Activated T-helper 17 cell treated with anti-CD3 and anti-CD28 coated beads, Interleukin-2, amount 50 U/mL, for 72 hours (primary cell): ENCODE results near the gene PHOX2A. TPM values are rescaled to one million over a fixed set of nuclear protein-coding genes. Genes with fewer than 3 reads are reported as not detected.

Experiments used
- ATAC-seq: fragments of 150-1000 bp; cut with Tn5 transposase; replicated peaks from 2 replicates; pipeline ENCODE4 v1.10.0; 2021; ENCODE audit warnings: mild to moderate bottlenecking, moderate library complexity
- H3K27ac Mint-ChIP-seq: one replicate; pipeline ENCODE4 v1.8.0; 2022; ENCODE audit warnings: mixed read lengths
- H3K27me3 Mint-ChIP-seq: one replicate; pipeline ENCODE4 v1.8.0; 2022; ENCODE audit warnings: mixed read lengths
- H3K36me3 Mint-ChIP-seq: one replicate; pipeline ENCODE4 v1.8.0; 2022; ENCODE audit warnings: low read depth, mild to moderate bottlenecking, mixed read lengths
- H3K4me1 Mint-ChIP-seq: one replicate; pipeline ENCODE4 v1.8.0; 2022; ENCODE audit warnings: mixed read lengths
- H3K4me3 Mint-ChIP-seq: one replicate; pipeline ENCODE4 v1.8.0; 2022; ENCODE audit warnings: mild to moderate bottlenecking, mixed read lengths
- H3K9me3 Mint-ChIP-seq: one replicate; pipeline ENCODE4 v1.8.0; 2022; ENCODE audit warnings: mixed read lengths
- total RNA-seq, 2 donors: library from RNA; stranded (reverse); gene quantifications; one replicate each; pipeline ENCODE4 v1.2.3, GENCODE V29; 2022

PHOX2A gene
- total RNA-seq, 2 donors from 2014 or later = not detected

- peaks cover 4% of the 10 kb centered on the region for H3K4me1 Mint-ChIP-seq
- H3K4me3 Mint-ChIP-seq = no peak overlapping the region
- no peaks in the 10 kb centered on the region for H3K36me3 Mint-ChIP-seq
- H3K27me3 Mint-ChIP-seq = peaks cover 9% of the 10 kb centered on the region
- H3K9me3 Mint-ChIP-seq = no peaks in the 10 kb centered on the region
- ATAC-seq = no peak
- no peak overlapping the region for H3K27ac Mint-ChIP-seq
Measured at GRCh38 chr11:72260574-72260973, 16.6 kb upstream of the PHOX2A start.

GRCh38 chr11:72259490-72259889, 15.5 kb upstream of the PHOX2A start:
- Mint-ChIP-seq H3K27ac (no peak overlapping the region), H3K36me3 (no peaks in the 10 kb centered on the region), H3K27me3 (peaks cover 10% of the 10 kb centered on the region)

GRCh38 chr11:72257570-72257969, 13.6 kb upstream of the PHOX2A start:
- H3K27ac Mint-ChIP-seq = no peak overlapping the region
- H3K9me3 Mint-ChIP-seq = no peaks in the 10 kb centered on the region
- H3K4me3 Mint-ChIP-seq = no peak overlapping the region
- H3K27me3 Mint-ChIP-seq = peaks cover 8% of the 10 kb centered on the region
- H3K4me1 Mint-ChIP-seq = no peaks in the 10 kb centered on the region
- no peak for ATAC-seq
- no peaks in the 10 kb centered on the region for H3K36me3 Mint-ChIP-seq

More at GRCh38 chr11:72259490-72259889, 15.5 kb upstream of the PHOX2A start:
- Mint-ChIP-seq H3K4me1 (peaks cover 4% of the 10 kb centered on the region), H3K9me3 (no peaks in the 10 kb centered on the region), H3K4me3 (no peak overlapping the region)
- ATAC-seq = no peak

- H3K36me3 Mint-ChIP-seq = no peaks in the 10 kb centered on the region
- no peak for ATAC-seq
- peaks cover 18% of the 10 kb centered on the region for H3K27me3 Mint-ChIP-seq
- H3K27ac Mint-ChIP-seq = no peak overlapping the region
- H3K4me1 Mint-ChIP-seq = no peaks in the 10 kb centered on the region
- H3K4me3 Mint-ChIP-seq = no peak overlapping the region
- H3K9me3 Mint-ChIP-seq = no peaks in the 10 kb centered on the region
Measured at GRCh38 chr11:72254299-72254993, 10.5 kb upstream of the PHOX2A start.

- Mint-ChIP-seq H3K36me3 (no peaks in the 10 kb centered on the region), H3K27ac (no peak overlapping the region), H3K9me3 (no peaks in the 10 kb centered on the region), H3K4me3 (no peak overlapping the region), H3K4me1 (no peaks in the 10 kb centered on the region), H3K27me3 (peaks cover 20% of the 10 kb centered on the region)
- no peak for ATAC-seq
Measured at GRCh38 chr11:72253392-72253791, 9.4 kb upstream of the PHOX2A start.

GRCh38 chr11:72251614-72252013, 7.6 kb upstream of the PHOX2A start:
- no peaks in the 10 kb centered on the region for H3K9me3 Mint-ChIP-seq
- no peaks in the 10 kb centered on the region for H3K36me3 Mint-ChIP-seq
- no peak for ATAC-seq
- no peak overlapping the region for H3K4me3 Mint-ChIP-seq
- peaks cover 21% of the 10 kb centered on the region for H3K27me3 Mint-ChIP-seq
- H3K4me1 Mint-ChIP-seq = no peaks in the 10 kb centered on the region
- no peak overlapping the region for H3K27ac Mint-ChIP-seq

- Mint-ChIP-seq H3K27me3 (peaks cover 21% of the 10 kb centered on the region), H3K4me3 (no peak overlapping the region)
- no peak for ATAC-seq
Measured at GRCh38 chr11:72250661-72251464, 6.9 kb upstream of the PHOX2A start.

GRCh38 chr11:72249961-72250360, 6.0 kb upstream of the PHOX2A start:
- Mint-ChIP-seq H3K9me3 (no peaks in the 10 kb centered on the region), H3K27me3 (peaks cover 19% of the 10 kb centered on the region), H3K36me3 (no peaks in the 10 kb centered on the region), H3K4me3 (no peak overlapping the region), H3K4me1 (no peaks in the 10 kb centered on the region), H3K27ac (no peak overlapping the region)
- ATAC-seq = no peak

More at GRCh38 chr11:72250661-72251464, 6.9 kb upstream of the PHOX2A start:
- Mint-ChIP-seq H3K9me3 (no peaks in the 10 kb centered on the region), H3K27ac (no peak overlapping the region), H3K4me1 (no peaks in the 10 kb centered on the region), H3K36me3 (no peaks in the 10 kb centered on the region)

GRCh38 chr11:72247584-72247983, 3.6 kb upstream of the PHOX2A start:
- Mint-ChIP-seq H3K9me3 (no peaks in the 10 kb centered on the region), H3K27me3 (peaks cover 29% of the 10 kb centered on the region)

GRCh38 chr11:72245263-72245816, 1.4 kb upstream of the PHOX2A start:
- Mint-ChIP-seq H3K27ac (no peak overlapping the region), H3K4me3 (no peak overlapping the region), H3K9me3 (no peaks in the 10 kb centered on the region), H3K27me3 (peaks cover 42% of the 10 kb centered on the region), H3K4me1 (peaks cover 15% of the 10 kb centered on the region), H3K36me3 (no peaks in the 10 kb centered on the region)
- no peak for ATAC-seq

More at GRCh38 chr11:72247584-72247983, 3.6 kb upstream of the PHOX2A start:
- ATAC-seq = no peak
- Mint-ChIP-seq H3K4me1 (peaks cover 9% of the 10 kb centered on the region), H3K36me3 (no peaks in the 10 kb centered on the region), H3K4me3 (no peak overlapping the region), H3K27ac (no peak overlapping the region)

- Mint-ChIP-seq H3K36me3 (no peaks in the 10 kb centered on the region), H3K27ac (no peak overlapping the region), H3K4me3 (peak overlapping the region; percentile 2), H3K4me1 (peaks cover 17% of the 10 kb centered on the region), H3K9me3 (no peaks in the 10 kb centered on the region), H3K27me3 (peaks cover 42% of the 10 kb centered on the region)
- no peak for ATAC-seq
Measured at GRCh38 chr11:72244361-72245262, 636 bp upstream of the PHOX2A start.

- Mint-ChIP-seq H3K27me3 (peaks cover 43% of the 10 kb centered on the region), H3K4me3 (peak overlapping the region; percentile 23), H3K27ac (no peak overlapping the region), H3K4me1 (peaks cover 17% of the 10 kb centered on the region), H3K36me3 (peaks cover 7% of the 10 kb centered on the region), H3K9me3 (no peaks in the 10 kb centered on the region)
- ATAC-seq = no peak
Measured at GRCh38 chr11:72243173-72244059, 560 bp downstream of the PHOX2A start.

- Mint-ChIP-seq H3K9me3 (no peaks in the 10 kb centered on the region), H3K4me3 (no peak overlapping the region), H3K27me3 (peaks cover 42% of the 10 kb centered on the region), H3K36me3 (peaks cover 14% of the 10 kb centered on the region), H3K4me1 (peaks cover 17% of the 10 kb centered on the region), H3K27ac (no peak overlapping the region)
- ATAC-seq = no peak
Measured at GRCh38 chr11:72242141-72242540, 1.8 kb downstream of the PHOX2A start.
